RPMI7951 (cell line): Measurements from ENCODE around the gene AIG1. TPM values are rescaled to one million over a fixed set of nuclear protein-coding genes. Genes with fewer than 3 reads are reported as not detected.

ENCODE experiments used
- DNase-seq: peaks from one replicate; pipeline ENCODE4 v3.0.0-alpha.2; 2012; ENCODE audit warnings: low read depth
- total RNA-seq: library from RNA; depleted of rRNA; stranded (reverse); fragments of >200 nt; shearing (Covaris generic); gene quantifications from 2 replicates; pipeline ENCODE4 v1.2.3, GENCODE V29; 2014

AIG1 gene
- total RNA-seq, 1 experiment from 2014 or later, result 112 TPM

GRCh38 chr6:143096403-143096802, 35.7 kb downstream of the AIG1 start:
- no peak for DNase-seq

DNA sequence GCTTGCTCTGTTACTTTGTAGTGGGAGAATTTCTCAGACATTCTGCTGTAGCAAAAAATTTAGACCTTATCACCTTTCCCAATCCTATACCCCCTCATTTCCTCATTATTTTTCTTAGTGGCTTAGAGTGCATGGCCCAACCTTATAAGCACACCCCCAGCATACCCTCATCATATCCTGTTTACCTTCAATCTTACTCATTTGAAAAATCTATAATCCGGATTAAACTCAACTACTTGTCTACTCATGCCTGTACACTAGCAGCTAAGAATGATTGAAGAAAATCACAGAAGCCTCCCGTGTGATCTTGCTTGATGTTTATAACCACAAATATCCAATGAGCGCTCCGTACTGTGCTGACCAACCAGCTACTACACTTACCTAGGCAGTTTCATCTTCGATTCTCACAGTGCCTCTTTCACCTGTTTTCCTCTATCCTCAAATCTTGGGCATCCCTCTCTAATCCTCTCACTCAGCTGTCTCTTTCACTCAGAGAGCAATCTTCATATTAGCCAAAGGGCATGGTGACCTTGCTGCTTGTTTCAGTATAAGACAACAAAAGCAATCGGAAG, 36.6 kb downstream of the AIG1 start:
- DNase-seq, result no peak

DNA sequence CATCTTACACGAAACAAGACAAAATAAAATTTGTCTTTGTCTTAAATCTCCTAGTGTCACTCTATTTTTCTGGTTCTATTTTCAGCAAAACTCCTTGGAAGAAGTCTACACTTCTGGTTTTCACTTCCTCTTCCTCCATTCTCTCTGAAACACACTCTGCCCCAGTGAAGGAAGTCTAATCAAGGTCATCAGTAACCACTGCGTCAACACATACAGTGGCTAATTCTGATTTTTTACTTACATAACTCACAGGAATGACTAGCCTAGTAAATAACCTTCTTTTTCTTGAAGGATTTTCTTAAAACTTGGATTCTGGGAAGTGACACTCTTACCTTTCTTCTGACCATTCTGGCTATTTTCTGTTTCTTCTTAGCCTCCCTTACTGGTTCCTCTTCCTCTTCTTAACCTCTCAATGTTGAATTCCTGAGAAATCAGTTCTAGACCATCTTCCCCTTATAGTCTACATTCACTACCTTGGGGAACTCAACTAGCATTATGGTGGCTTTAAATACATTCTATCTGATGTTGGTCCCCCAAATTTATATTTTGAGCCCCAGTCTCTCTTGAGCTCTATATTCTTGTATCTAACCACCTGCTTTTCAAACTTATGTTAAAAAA, 37.5 kb downstream of the AIG1 start:
- no peak for DNase-seq

- DNase-seq, result no peak
These were observed 39.0 kb downstream of the AIG1 start for GRCh38 chr6:143099647-143100046.

- DNase-seq, result no peak
These were observed 39.7 kb downstream of the AIG1 start for GRCh38 chr6:143100429-143100828.

DNA sequence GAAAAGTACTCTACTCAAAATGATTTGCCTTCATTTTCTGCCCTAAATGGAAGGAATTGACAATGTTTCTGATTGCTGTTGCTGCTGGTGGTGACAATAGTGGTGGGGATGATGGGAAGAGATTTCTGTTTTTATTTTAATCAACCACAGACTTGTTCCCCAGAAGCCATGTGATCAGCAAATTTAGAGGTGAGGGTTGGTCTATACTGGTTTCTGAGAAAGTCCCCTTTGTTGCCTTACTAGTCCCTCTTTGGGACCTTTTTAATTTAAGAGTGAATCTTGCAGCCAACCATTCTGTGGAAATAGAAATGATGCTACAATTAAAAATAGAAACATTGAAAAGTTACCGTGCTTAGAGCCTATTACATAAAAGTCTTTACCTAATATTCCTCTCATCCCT, 43.2 kb downstream of the AIG1 start:
- no peak for DNase-seq

DNA sequence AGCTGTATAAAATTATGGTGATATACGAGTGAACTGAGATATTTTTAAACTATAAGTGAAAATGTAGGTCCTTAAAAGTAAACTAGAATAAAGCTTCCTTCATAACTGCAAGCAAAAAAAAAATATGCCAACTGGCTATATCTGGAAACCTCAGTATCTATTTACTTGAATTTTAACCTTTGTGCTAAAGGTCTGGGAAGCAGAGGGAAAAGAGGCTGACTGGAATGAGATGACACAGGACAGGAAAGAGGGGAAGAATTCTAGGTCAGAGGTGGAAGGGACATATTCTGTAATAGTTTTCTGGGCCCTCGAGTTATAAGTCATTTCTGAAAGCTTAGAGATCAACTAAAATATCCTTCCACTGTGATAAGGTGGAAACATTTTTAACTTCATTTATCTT, 46.8 kb downstream of the AIG1 start:
- no peak for DNase-seq

DNA sequence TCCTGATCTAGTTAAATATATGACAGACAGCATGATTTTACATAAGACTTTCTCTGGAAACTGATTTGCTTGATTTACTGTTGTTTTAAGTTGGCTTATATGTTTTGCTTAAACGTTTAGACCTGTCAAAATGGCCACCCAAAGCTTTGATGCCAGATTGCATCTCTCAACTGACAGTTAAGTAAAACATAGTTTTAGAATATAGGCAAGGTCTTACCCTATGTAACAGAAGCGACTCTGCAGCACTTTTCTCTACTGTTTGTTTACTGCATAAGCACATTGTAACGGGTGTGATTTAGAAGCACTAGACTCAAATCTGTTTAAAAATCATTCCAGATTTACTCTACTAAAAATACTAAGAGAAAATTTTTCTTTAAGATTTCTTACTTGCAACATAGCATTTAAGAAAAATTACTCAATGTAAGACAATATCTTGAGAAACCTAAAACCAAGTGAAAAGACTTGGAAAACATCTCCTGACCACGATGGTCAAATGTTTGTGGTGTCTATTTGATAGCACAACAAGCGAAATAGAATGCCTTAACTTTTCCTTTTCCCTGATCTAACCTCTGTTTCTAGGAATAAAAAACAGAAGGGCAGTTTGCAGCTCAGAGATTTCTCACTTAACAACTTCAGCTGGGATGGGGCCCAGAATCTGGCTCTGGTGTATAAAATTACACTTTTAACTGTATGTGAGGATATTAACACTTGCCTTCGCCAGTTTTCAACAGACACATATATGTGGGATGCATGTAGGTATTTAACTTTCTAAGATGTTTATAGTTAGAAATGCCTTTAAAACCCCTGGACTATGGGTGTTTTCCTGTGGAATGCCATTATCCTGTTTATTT, 47.4 kb downstream of the AIG1 start:
- DNase-seq, result no peak

- DNase-seq, result no peak
These were observed 48.5 kb downstream of the AIG1 start for GRCh38 chr6:143109196-143109595.

- no peak for DNase-seq
These were observed 49.9 kb downstream of the AIG1 start for GRCh38 chr6:143110572-143110971.

DNA sequence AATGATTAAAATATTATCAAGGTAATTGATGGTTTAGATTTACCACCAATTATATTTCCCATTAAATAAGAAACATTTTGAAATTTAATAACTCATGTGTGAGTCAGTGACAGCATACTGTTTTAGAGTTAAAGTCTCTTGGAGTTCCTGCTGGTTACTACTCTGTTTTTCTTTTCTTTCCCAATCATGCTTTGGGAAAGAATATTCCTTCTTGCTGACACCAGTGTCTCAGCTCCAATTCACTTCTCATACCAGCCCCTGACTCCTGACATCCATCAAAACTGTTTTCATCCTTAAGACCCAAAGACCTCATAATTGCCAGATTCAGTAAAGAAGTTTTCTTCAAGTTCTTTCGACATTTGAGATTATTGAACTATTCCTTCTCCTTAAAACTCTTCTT, 50.3 kb downstream of the AIG1 start:
- DNase-seq, result no peak

- no peak for DNase-seq
These were observed 50.8 kb downstream of the AIG1 start for GRCh38 chr6:143111443-143111842.

GRCh38 chr6:143112084-143112768, 51.5 kb downstream of the AIG1 start:
- DNase-seq, result no peak

GRCh38 chr6:143112837-143113236, 52.1 kb downstream of the AIG1 start:
- no peak for DNase-seq

DNA sequence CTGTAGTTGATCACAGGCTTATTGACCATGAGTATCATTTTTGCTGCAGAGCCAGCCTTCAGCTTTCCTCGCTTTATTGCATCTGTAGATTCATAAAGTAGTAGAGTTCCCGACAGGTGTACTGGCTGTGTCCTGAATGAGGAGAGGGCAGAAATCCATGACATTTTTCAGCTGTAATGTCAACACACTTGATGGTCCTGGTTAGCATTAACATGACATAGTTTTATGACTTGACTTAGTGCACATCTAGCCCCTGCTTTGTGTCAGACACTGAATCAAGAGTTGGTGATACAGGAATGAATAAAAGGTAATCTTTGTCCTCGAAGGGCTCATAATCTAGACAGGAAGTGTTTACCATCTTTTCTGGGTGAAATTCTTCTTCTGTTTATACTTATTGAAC, 55.0 kb downstream of the AIG1 start:
- no peak for DNase-seq

DNA sequence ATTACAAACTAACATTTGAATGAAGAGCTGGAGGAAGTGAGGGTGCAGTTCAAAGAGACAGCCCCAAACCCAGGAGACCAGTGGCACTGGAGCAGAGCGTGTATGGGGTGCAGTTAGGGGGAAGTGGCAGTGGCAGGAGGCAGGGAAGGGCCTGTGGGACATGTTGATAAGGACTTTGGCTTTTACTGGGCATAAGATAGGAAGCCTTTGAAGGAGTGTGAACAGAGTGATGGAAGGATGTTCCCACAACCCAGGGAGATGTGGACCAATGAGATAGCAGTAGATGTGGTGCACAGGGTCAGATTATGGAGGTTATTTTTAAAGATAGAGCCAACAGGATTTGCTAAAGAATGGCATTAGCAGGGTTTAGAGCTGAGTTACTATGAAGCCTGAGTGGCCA, 56.4 kb downstream of the AIG1 start:
- no peak for DNase-seq

- DNase-seq, result no peak
These were observed 58.6 kb downstream of the AIG1 start for GRCh38 chr6:143119260-143119659.

- no peak for DNase-seq
These were observed 62.4 kb downstream of the AIG1 start for GRCh38 chr6:143123081-143123480.

DNA sequence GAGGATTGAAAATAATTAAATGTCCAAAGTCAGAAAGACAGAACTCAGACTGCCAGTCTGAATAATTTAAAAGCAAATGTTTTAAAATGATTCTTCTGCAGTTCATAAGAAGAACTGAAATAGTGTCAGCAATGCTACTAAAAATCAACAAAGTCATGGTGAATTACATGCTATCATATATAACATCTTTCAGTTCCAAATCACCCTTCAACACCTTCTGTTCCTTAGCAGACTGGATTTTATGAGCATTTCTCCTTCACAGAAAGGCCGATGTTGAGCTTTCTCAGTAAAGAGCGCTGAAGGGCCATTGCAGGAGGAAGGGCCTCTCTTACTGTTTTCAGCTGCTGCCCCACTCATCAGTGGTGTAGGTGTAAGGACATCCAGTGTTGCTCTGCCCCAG, 63.3 kb downstream of the AIG1 start:
- no peak for DNase-seq

DNA sequence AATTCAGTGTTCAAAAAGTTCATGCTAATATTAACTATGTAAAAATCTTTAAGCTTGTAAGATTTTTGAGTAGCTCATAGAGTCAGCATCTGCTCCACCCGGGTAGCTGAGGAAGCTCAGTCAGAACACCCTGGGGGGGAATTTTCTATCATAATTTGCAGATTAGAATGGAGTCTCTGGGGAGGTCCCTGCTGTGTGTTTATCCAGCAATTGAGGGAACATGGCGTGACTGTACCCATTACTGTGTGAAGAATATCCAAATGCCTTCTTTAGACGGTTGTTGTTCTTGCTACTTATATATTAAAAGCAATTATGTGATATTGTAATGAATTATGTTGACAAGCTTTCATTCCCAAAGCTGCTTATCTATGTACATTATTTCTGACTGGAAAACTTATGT, 64.8 kb downstream of the AIG1 start:
- DNase-seq, result peak; percentile 70

- DNase-seq, result peak; percentile 87
These were observed 65.3 kb downstream of the AIG1 start for GRCh38 chr6:143125864-143126573.

DNA sequence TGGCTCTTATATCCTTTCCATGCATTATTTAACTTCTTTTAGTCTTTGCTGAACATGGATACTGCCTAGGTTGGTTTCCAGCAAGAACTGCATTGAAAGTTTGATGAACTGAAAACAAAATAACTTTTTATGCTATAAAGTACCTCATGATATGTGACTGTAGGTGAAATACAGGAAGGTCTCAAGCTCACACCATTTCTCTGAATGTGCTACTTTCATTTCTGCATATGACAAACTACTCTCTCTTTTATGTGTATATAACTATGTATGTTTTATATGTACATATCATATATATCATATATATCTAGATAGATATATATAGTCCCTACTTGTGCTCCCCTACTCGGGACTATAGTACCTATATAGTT, 65.9 kb downstream of the AIG1 start:
- no peak for DNase-seq
